Activated CD4-positive, alpha-beta T cell treated with anti-CD3 and anti-CD28 coated beads, Interleukin-2, amount 50 U/mL, for 24 hours (primary cell): ENCODE results near the gene POLR1D.

Source experiments
- DNase-seq, 2 donors: peaks; one replicate each; pipeline ENCODE4 v3.0.0-alpha.2; 2020; ENCODE audit warnings: low read depth in 1 of 2, low spot score in 1 of 2

The POLR1D gene

DNA sequence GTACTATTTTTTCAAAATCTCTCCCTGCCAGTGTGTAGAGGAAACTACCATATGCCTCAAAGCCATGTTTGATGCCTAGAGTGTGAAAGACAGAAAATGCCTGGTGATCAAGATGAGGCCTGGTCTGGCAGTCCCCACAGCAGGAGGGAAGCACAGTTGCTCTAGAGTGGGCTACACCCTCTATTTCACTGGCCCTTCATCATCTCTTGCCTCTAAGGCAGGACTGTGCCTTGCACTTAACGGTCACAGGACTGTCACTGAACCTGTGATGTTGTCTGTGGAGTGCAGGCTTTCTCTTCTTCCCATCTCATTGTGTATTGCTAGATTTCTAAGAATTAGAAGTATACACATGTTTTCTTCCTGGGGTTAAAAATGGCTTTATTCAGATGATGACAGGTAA lies 16.3 kb downstream of the POLR1D start:
- no peak for DNase-seq

DNA sequence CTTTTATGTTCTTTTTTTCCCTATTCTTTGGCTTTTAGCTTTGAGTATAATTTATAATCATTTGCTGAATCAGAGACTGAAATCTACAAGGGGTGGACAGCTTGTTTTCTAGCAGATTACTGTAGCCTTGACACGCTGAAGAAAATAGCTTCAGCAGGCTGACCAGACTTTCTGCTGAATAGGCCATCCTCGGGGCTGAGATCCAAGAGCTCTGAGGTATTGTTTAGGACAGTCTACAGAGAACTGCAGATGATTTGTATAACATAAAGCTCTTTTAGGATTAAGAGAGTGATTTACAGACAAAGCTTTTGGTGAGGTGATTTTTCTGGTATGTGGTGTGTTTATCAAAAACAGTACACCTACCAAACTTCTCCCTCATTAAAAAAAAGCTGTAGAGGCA lies 16.8 kb downstream of the POLR1D start:
- DNase-seq = no peak

GRCh38 chr13:27639186-27639585 lies 17.5 kb downstream of the POLR1D start:
- no peak for DNase-seq

DNA sequence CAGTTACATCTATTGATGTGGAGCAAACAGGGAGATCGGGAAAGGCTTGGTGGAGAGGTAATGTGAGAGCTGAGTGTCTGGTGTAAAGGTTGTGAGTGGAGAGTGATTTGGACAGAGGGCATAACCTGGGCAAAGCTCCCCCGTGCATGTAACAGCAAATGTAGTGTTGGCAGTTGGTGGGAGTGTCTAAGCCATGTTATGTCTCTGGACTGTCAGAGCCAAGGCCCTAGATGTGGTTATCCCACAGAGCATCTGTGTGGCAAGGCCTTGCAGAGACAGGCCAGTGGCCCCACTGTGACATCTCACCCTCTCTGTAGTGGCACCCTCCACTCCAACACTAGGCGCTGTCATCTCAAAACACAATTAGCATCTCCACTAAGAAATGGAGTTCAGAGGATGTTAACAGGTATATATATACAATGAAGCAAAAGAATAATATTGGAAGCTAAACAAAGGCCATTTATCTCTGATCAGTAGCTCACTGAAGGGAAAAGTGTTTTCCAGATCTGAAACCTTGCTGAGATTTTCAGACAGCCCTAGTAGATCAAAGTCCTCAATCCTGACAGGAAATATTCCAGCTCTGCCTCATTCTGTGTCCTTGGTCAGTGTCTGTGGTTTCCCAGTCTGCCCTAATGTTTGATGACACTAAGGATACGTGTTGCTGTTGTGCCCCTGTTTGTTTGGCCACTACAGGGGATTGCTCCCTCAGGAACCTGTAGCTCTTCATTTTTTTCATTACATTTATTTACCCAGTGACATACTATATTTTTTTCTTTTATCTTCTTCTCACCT lies 20.2 kb downstream of the POLR1D start:
- no peak for DNase-seq

DNA sequence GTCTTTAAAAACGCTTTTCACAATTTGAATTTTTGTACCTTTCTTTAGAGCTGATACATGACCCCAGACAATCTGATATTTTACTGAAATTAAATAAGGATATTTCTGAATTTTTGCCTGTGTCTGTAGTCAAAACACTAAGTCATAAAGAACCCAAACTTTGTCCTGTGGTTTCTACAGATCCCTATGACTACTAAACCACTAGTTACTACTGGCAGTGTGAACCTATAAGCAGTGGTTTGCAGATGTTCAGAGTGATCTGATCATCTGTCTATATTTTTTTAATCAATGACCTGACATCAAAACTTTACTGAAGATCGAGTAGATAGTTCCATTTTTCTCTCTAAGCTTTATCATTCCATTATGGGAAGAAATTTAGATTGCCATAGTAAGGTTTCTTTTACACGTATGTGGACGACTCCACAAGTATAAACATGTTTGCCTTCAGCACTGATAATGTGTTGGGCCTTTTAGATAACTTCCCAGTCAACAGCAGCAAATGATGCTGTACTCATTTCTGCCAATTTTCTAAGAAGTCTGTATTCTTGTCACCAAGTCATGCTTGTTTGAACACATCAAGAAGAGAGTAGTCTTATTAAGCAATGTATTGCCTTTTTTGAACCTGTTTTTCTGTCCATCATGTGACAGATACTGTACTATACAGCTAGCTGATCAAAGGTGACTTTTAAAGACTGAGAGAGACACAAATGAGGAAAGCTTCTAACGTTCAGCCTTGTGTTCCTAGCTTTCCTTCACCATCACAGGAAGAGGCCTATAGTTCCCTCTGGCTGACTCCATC lies 21.8 kb downstream of the POLR1D start:
- no peak for DNase-seq

DNA sequence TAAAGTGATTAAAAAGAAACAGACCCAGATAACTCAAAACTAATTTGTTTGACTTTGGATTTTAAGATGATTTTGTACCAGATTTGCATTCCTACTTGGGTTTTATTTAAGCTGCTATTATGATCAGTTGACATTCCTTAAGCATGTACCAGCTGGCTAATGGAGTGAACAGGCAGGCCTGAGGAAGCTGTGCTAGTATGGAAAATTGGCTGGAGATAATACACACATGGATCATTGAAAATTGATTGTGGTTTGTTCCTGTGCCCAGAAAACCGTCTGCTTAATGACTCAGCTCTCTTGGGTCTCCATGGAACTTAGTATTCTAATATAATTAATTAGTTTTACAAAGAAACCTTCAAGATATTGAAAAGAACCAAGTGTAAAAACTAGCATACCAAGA lies 22.6 kb downstream of the POLR1D start:
- no peak for DNase-seq

GRCh38 chr13:27650312-27650711 lies 28.6 kb downstream of the POLR1D start:
- no peak for DNase-seq

DNA sequence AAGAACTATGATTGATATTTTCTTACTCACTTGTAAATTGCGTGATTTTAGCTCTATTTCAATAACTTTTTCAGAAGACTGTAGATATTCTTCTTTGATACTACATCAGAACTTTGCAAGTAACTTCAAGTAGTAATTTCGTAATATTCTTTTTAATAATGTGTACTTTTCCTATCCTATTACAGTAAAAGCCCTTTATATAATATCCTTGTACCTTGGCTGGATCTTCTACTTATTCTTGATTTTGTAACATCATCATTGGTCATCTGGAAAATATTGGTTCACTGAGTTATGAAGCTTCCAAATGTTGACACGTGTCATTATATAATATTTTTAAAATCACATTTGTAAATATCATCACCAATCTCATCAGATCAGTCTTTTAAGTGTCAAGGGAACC lies 32.4 kb downstream of the POLR1D start:
- no peak for DNase-seq

DNA sequence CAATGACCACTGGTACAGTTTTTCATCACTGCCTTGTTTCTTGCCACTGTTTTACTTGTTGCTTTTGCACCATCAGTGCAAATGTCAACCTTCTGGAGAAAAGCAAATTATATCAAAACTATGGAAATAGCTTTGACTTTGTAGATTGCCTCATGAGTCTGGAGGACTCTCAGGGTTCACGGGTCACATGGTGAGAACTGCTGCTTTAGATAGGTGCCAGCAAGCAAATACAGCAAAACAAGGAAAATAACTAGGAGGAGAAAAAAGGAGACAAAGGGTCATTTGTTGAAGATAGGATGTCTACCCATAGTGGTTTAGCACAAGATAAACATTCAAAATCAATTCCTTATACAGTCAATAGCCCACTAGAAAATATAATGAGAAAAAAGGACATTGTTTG lies 33.1 kb downstream of the POLR1D start:
- DNase-seq = no peak

GRCh38 chr13:27657724-27658123 lies 36.0 kb downstream of the POLR1D start:
- DNase-seq = no peak

DNA sequence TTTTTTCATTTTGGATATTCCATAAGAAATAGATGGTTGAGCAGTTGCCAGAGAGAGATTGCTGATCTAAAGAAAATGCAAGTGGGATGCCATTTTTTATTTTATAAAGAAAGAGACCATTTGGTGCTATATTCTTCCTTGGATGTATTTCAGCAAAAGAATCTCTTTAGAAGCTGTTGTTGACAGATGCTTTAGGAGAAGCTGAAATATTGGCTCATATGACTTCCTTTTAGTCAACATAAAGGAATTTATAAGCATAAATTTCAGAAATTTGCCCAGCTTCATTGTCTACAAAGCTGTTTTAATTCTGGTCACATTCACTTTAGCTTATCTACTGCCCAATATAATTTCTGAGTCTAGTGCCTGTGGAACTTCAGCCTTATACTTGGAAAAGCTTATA lies 36.9 kb downstream of the POLR1D start:
- no peak for DNase-seq

DNA sequence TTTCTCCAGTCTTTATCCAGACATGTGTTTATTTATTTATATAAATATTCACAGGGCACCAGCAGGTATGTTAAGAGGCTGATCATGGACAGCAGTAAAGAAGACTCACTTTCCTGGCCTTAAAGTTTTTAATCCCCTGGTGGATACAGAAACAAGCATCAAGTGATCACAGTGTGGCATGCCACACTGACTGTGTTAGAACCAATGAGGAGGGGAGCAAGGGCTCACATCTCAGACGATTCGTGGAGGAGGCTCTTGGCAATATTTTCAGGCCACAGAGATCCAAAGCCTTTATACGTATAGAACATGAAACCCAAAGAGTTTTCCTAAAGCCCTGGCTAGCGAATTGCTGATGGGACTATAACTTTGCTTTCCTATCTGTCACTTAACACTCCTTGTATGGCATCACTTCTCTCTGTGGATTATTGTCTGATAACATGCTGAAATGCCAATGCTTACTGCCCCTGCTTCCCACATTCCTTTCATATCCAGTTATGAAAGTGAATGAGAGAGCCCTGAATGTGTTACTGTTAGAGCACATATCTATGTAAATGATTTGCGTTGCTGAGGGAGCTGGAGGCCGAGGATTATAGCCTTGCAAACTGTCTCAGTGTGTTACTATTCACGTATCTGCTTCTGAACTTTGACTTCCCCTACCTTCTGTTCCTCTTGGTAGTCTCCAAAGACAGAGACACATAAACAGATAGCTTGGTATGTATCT lies 37.6 kb downstream of the POLR1D start:
- no peak for DNase-seq

GRCh38 chr13:27660511-27660910 lies 38.8 kb downstream of the POLR1D start:
- DNase-seq = no peak

GRCh38 chr13:27661017-27661416 lies 39.3 kb downstream of the POLR1D start:
- no peak for DNase-seq

GRCh38 chr13:27662738-27663470 lies 41.2 kb downstream of the POLR1D start:
- no peak for DNase-seq

DNA sequence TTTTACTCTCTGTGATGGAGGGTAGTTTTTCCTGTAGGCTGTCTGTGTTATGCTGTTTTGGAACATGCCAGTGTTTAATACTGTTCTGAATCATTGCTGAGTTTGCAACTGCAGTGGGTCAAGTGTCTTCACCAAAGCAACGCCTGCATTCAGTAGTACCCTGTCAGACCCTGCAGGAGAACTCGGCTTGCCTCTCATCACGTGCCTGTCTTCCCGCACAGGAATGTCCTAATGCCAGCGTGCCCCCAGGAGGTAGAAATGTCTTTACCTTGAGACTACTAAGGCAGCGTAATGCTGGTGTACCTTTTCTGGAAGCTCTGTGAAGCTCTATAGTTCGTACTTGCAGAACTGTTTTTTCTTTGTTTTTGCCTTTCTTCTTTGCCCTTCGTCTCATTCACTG lies 42.3 kb downstream of the POLR1D start:
- no peak for DNase-seq

DNA sequence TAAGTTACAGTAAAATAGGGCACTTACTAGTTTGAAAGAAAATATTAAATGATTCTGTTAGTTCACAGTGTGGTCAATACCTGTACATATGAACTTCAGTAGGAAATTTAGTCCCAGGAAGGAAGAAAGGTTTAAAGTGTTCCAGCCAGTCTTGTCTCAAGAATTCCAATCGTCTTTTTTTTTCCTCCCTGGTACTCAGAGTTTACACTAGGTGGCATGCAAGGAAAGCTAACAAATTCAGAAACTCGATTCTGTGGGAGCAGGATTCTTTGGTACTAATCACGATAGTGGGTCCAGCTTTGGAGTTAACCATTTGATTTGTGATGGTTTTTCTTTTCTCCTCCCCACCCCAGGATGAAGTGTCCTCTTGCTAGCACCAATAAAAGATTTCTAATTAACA lies 43.6 kb downstream of the POLR1D start:
- no peak for DNase-seq

DNA sequence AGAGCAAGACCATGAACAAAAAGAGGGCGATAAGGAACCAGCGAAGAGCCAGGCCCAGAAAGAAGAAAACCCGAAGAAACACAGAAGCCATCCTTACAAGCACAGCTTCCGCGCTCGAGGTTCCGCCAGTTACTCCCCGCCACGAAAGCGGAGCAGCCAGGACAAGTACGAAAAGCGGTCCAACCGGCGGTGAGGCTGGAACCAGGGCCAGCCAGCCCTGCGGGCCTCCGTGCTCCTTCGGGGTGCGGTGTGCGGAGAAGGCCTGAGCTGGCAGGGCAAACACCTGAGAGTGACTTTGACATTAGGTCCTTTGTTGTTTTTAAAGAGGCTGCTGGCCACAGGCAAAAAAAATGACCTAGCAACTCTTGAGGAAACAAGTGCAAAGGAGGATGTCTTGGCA lies 44.1 kb downstream of the POLR1D start:
- no peak for DNase-seq

- DNase-seq = no peak
Measured at GRCh38 chr13:27666951-27667350, 45.3 kb downstream of the POLR1D start.

- no peak for DNase-seq
Measured at GRCh38 chr13:27667946-27668345, 46.3 kb downstream of the POLR1D start.

- DNase-seq = no peak
Measured at GRCh38 chr13:27670861-27671260, 49.2 kb downstream of the POLR1D start.
